ENCODE results near the gene SLC66A2. TPM values are rescaled to one million over a fixed set of nuclear protein-coding genes. Genes with fewer than 3 reads are reported as not detected.

Gene SLC66A2
- polyA plus RNA-seq, 1 donor: 16.2 TPM

- Histone ChIP-seq H3K36me3 (ENCODE audit: control insufficient read depth, insufficient read depth, low read length) (peaks cover 29% of the 10 kb centered on the region), H3K27ac (ENCODE audit: low read length) (no peak overlapping the region), H3K4me3 (ENCODE audit: low read length) (no peak overlapping the region), H3K9me3 (ENCODE audit: control insufficient read depth, low read depth, low read length) (peaks cover 48% of the 10 kb centered on the region), H3K4me1 (ENCODE audit: control insufficient read depth, insufficient read depth, low read length) (no peaks in the 10 kb centered on the region), H3K27me3 (ENCODE audit: control insufficient read depth, insufficient read depth, low read length) (no peaks in the 10 kb centered on the region)
- DNase-seq: no peak
- no CpG with 5 or more reads among the region's 20 CpGs for WGBS (ENCODE audit: insufficient coverage, low lambda C conversion rate)
Observed at GRCh38 chr18:79912409-79912991, 39.0 kb downstream of the SLC66A2 start.

- Histone ChIP-seq H3K4me1 (ENCODE audit: control insufficient read depth, insufficient read depth, low read length) (no peaks in the 10 kb centered on the region), H3K9me3 (ENCODE audit: control insufficient read depth, low read depth, low read length) (peaks cover 39% of the 10 kb centered on the region), H3K27ac (ENCODE audit: low read length) (no peak overlapping the region), H3K36me3 (ENCODE audit: control insufficient read depth, insufficient read depth, low read length) (peaks cover 20% of the 10 kb centered on the region), H3K27me3 (ENCODE audit: control insufficient read depth, insufficient read depth, low read length) (no peaks in the 10 kb centered on the region), H3K4me3 (ENCODE audit: low read length) (no peak overlapping the region)
- DNase-seq: no peak
- 20% methylated on average over 1 of the region's 29 CpGs for WGBS (ENCODE audit: insufficient coverage, low lambda C conversion rate)
Observed at GRCh38 chr18:79911344-79912270, 39.8 kb downstream of the SLC66A2 start.

- H3K27ac ChIP-seq (ENCODE audit: low read length): no peak overlapping the region
- no peak for DNase-seq
- WGBS (ENCODE audit: insufficient coverage, low lambda C conversion rate): no CpG with 5 or more reads among the region's 16 CpGs
Observed at GRCh38 chr18:79910563-79911343, 40.7 kb downstream of the SLC66A2 start.

GRCh38 chr18:79906706-79907105 lies 44.7 kb downstream of the SLC66A2 start:
- Histone ChIP-seq H3K27me3 (ENCODE audit: control insufficient read depth, insufficient read depth, low read length) (no peaks in the 10 kb centered on the region), H3K4me1 (ENCODE audit: control insufficient read depth, insufficient read depth, low read length) (no peaks in the 10 kb centered on the region), H3K36me3 (ENCODE audit: control insufficient read depth, insufficient read depth, low read length) (peaks cover 18% of the 10 kb centered on the region), H3K4me3 (ENCODE audit: low read length) (no peak overlapping the region), H3K27ac (ENCODE audit: low read length) (no peak overlapping the region), H3K9me3 (ENCODE audit: control insufficient read depth, low read depth, low read length) (peaks cover 43% of the 10 kb centered on the region)
- no peak for DNase-seq
- WGBS (ENCODE audit: insufficient coverage, low lambda C conversion rate): no CpG with 5 or more reads among the region's 2 CpGs

More at GRCh38 chr18:79910563-79911343, 40.7 kb downstream of the SLC66A2 start:
- H3K27me3 ChIP-seq (ENCODE audit: control insufficient read depth, insufficient read depth, low read length): no peaks in the 10 kb centered on the region
- H3K4me3 ChIP-seq (ENCODE audit: low read length): no peak overlapping the region
- H3K4me1 ChIP-seq (ENCODE audit: control insufficient read depth, insufficient read depth, low read length): no peaks in the 10 kb centered on the region
- peaks cover 16% of the 10 kb centered on the region for H3K36me3 ChIP-seq (ENCODE audit: control insufficient read depth, insufficient read depth, low read length)
- H3K9me3 ChIP-seq (ENCODE audit: control insufficient read depth, low read depth, low read length): peaks cover 30% of the 10 kb centered on the region

GRCh38 chr18:79905993-79906392 lies 45.5 kb downstream of the SLC66A2 start:
- Histone ChIP-seq H3K36me3 (ENCODE audit: control insufficient read depth, insufficient read depth, low read length) (peaks cover 15% of the 10 kb centered on the region), H3K9me3 (ENCODE audit: control insufficient read depth, low read depth, low read length) (peaks cover 40% of the 10 kb centered on the region), H3K4me1 (ENCODE audit: control insufficient read depth, insufficient read depth, low read length) (no peaks in the 10 kb centered on the region), H3K4me3 (ENCODE audit: low read length) (no peak overlapping the region), H3K27me3 (ENCODE audit: control insufficient read depth, insufficient read depth, low read length) (no peaks in the 10 kb centered on the region), H3K27ac (ENCODE audit: low read length) (no peak overlapping the region)
- WGBS (ENCODE audit: insufficient coverage, low lambda C conversion rate): 88% methylated on average over 1 of the region's 1 CpG
- DNase-seq: no peak

- DNase-seq: no peak
- no CpG with 5 or more reads among the region's 21 CpGs for WGBS (ENCODE audit: insufficient coverage, low lambda C conversion rate)
- no peak overlapping the region for H3K4me3 ChIP-seq (ENCODE audit: low read length)
Observed at GRCh38 chr18:79905389-79905911, 46.0 kb downstream of the SLC66A2 start.

GRCh38 chr18:79904357-79905147 lies 46.9 kb downstream of the SLC66A2 start:
- DNase-seq: no peak
- H3K36me3 ChIP-seq (ENCODE audit: control insufficient read depth, insufficient read depth, low read length): peaks cover 15% of the 10 kb centered on the region
- H3K4me1 ChIP-seq (ENCODE audit: control insufficient read depth, insufficient read depth, low read length): no peaks in the 10 kb centered on the region
- H3K27me3 ChIP-seq (ENCODE audit: control insufficient read depth, insufficient read depth, low read length): no peaks in the 10 kb centered on the region
- H3K4me3 ChIP-seq (ENCODE audit: low read length): no peak overlapping the region
- no CpG with 5 or more reads among the region's 27 CpGs for WGBS (ENCODE audit: insufficient coverage, low lambda C conversion rate)
- H3K9me3 ChIP-seq (ENCODE audit: control insufficient read depth, low read depth, low read length): peaks cover 47% of the 10 kb centered on the region
- H3K27ac ChIP-seq (ENCODE audit: low read length): no peak overlapping the region

More at GRCh38 chr18:79905389-79905911, 46.0 kb downstream of the SLC66A2 start:
- H3K9me3 ChIP-seq (ENCODE audit: control insufficient read depth, low read depth, low read length): peaks cover 45% of the 10 kb centered on the region
- peaks cover 15% of the 10 kb centered on the region for H3K36me3 ChIP-seq (ENCODE audit: control insufficient read depth, insufficient read depth, low read length)
- no peaks in the 10 kb centered on the region for H3K27me3 ChIP-seq (ENCODE audit: control insufficient read depth, insufficient read depth, low read length)
- H3K27ac ChIP-seq (ENCODE audit: low read length): no peak overlapping the region
- H3K4me1 ChIP-seq (ENCODE audit: control insufficient read depth, insufficient read depth, low read length): no peaks in the 10 kb centered on the region

- no peak for DNase-seq
Observed at GRCh38 chr18:79903787-79904356, 47.6 kb downstream of the SLC66A2 start.

GRCh38 chr18:79903071-79903635 lies 48.3 kb downstream of the SLC66A2 start:
- no peak for DNase-seq
- no CpG with 5 or more reads among the region's 28 CpGs for WGBS (ENCODE audit: insufficient coverage, low lambda C conversion rate)
- H3K27me3 ChIP-seq (ENCODE audit: control insufficient read depth, insufficient read depth, low read length): no peaks in the 10 kb centered on the region
- no peak overlapping the region for H3K27ac ChIP-seq (ENCODE audit: low read length)
- no peaks in the 10 kb centered on the region for H3K4me1 ChIP-seq (ENCODE audit: control insufficient read depth, insufficient read depth, low read length)
- H3K9me3 ChIP-seq (ENCODE audit: control insufficient read depth, low read depth, low read length): peaks cover 58% of the 10 kb centered on the region
- H3K4me3 ChIP-seq (ENCODE audit: low read length): no peak overlapping the region
- H3K36me3 ChIP-seq (ENCODE audit: control insufficient read depth, insufficient read depth, low read length): peaks cover 11% of the 10 kb centered on the region

More at GRCh38 chr18:79903787-79904356, 47.6 kb downstream of the SLC66A2 start:
- peaks cover 11% of the 10 kb centered on the region for H3K36me3 ChIP-seq (ENCODE audit: control insufficient read depth, insufficient read depth, low read length)
- no peaks in the 10 kb centered on the region for H3K4me1 ChIP-seq (ENCODE audit: control insufficient read depth, insufficient read depth, low read length)
- H3K9me3 ChIP-seq (ENCODE audit: control insufficient read depth, low read depth, low read length): peaks cover 50% of the 10 kb centered on the region
- WGBS (ENCODE audit: insufficient coverage, low lambda C conversion rate): no CpG with 5 or more reads among the region's 25 CpGs
- no peak overlapping the region for H3K27ac ChIP-seq (ENCODE audit: low read length)
- no peaks in the 10 kb centered on the region for H3K27me3 ChIP-seq (ENCODE audit: control insufficient read depth, insufficient read depth, low read length)
- no peak overlapping the region for H3K4me3 ChIP-seq (ENCODE audit: low read length)

Data from large intestine (tissue), 3 donors.